Stimulated activated CD8-positive, alpha-beta memory T cell treated with anti-CD3 and anti-CD28 coated beads, Interleukin-2, amount 100 ng/mL, for 48 hours (primary cell): ENCODE measurements around the gene NR2E1.

ENCODE experiments used
- DNase-seq, 2 donors: peaks; one replicate each; pipeline ENCODE4 v3.0.0-alpha.2; 2020; ENCODE audit warnings: low read depth in 2 of 2

The NR2E1 gene

DNA sequence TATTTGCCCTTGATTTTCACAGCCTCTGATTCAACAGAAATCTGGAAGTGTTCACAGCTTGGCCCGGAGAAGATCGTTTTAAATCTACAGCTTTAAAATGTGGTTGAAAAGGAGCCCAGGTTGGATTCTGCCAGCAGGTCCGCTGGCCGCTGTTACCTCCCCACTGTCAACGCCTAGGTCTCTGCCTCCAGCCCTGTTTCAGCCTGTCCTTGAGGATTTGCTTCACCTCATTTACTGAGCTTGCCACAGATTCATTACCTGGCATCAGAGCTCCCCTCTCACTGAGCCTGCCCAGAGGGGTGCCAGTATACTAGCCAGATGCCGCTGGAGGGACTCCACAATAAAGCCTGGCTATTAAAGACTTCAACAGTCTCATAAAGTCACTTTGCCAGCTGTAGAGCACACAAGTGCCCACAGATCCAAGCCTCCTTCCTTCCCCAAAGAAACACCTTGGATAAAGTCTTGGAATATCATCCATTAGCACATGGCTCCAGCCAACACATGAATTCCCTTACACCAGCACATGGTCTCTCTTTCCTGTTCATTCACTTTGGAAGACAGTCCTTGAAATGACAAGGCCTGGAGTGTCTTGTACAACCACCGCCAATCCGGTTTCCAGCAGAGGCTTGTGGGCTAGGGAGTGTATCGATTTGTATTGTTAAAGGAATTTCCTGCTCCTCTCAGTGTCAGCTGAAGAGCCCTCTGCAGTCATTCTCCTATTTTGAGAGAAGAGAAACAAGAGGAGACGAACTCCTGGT lies 9.5 kb upstream of the NR2E1 start:
- no peak for DNase-seq

DNA sequence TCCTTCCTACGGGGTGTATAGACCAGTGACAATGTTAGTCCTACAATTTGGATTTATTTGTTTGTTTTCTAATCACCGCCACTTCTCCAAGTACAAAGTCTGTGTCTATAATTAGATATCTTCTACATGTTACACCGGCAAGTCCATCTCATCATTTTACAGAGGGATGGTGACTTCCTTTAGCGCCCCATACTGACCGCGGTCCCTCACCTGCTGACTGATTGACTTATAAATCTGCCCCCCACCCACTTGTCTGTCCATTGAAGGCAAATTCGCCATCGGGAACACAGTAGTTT lies 8.9 kb upstream of the NR2E1 start:
- no peak for DNase-seq

DNA sequence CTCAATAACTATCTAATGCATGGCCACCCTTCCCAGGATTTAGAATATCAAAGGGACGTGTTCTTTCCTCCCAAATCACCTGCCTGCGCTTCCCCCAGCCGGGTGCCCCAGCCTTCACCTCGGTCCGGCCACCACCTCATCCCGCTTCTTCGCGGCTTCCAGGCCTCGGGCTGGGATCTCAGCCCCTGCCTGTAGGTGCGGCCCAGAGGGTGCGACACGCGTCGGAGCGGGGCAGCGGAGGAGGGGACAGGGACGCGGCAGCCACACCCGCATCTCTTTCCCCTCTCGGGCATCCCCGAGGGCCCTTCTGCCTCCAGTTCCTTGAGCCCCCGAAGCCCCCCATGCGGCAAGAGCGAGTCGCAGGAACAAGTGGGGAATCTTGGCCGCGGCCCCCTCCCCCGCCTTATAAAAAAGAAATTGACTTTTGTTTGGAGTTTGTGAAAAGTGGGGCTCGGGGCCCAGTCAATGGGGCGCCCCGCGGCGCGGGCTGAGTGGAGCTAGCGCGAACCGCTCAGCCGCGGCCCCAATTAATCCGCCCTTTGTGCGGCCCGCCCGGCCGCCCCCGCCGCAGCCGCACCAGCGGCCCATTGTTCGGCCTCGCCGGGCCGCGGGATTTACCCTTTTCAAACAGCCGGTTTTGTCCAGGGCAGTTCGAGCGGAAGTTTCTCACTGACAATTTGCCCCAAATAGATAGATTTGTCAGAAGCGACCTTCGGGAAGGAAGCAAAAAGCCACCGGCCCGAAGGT lies 8.4 kb upstream of the NR2E1 start:
- DNase-seq: no peak

DNA sequence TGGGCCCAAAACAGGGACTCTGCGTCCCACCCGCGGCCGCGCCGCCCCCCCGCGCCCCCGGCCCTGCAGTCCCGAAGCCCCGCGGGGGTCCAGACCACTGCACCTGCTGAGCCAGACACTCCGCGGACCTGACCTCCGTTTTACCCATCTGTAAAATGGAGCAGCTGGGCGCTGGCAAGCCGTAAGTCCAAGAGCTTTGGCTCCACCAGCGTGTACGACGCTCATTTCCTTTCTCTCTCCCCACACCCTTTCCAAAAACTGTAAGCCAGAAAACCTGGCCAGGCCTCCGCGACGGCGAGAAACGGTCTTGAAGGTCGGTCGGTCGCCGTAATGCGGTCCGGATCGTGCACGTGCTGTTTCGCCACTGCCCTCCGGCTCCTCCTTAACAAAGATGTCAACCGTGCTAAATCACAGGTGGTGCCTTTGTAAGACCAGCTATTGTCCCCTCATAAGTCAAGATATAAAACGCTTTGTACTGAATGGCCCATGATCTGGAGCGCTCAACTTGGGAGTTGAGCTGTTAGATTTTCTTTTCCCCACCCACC lies 7.8 kb upstream of the NR2E1 start:
- no peak for DNase-seq

DNA sequence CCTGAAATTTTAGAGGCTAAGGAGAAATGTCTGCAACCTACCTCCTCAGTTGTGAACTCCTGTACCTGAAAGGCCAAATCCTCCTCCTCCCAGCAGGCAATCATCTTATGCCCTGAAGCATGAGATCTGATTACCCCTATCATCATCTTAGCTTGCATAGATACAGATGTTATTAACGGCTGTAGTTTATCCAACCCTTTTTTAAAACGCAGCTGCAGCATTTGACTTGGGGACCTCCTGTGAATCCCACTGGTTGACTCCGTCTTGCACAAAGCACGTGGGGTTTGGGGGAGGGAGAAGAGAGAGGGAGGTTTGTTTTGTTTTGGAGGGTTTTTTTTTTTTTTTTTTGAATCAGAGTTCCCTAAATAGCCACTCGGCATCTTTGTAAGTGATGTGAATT lies 5.8 kb upstream of the NR2E1 start:
- no peak for DNase-seq

DNA sequence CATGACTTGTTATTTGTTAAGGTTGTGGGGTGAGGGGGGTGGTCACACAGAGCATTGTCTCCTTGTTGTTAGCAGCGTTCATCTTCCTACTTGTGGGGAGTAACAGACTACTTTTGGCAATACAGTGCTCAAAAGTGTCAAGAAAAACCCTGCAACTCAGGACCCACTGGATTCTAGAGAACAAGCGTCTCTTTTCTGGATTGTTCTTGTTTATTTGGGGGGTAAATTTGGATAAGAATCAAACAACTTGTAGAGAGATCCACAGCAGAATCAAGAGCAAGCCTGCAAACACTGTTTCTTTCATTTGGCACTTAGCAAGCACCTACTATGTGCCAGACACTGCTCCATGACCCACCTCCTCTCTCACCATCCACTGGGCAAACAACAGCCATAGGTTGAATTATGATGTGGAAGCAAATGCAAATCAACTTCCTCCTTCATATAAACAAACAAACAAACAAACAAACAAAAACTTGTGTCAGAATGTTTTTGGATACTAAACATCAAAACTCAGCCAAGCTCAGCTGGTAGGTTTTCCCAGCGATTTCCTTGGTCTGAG lies 4.0 kb upstream of the NR2E1 start:
- DNase-seq: no peak

DNA sequence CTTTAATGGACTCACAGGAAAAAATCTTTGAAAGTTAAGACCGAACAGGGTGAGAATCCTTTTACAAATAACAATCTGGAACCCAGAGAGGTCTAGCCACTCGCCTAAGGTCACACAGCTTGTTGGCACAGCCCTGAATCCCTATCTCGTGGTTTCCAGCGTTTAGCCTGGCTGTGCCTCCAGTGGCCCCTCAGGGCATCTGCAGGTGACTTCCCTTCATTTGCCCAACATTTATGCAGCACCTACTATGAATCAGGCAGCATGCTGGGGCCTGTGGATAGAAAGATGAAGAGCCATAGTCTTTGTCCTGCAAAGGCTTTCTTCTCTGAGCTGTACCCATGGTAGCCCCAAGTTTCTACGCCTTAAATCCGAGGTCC lies 2.6 kb upstream of the NR2E1 start:
- DNase-seq: no peak

DNA sequence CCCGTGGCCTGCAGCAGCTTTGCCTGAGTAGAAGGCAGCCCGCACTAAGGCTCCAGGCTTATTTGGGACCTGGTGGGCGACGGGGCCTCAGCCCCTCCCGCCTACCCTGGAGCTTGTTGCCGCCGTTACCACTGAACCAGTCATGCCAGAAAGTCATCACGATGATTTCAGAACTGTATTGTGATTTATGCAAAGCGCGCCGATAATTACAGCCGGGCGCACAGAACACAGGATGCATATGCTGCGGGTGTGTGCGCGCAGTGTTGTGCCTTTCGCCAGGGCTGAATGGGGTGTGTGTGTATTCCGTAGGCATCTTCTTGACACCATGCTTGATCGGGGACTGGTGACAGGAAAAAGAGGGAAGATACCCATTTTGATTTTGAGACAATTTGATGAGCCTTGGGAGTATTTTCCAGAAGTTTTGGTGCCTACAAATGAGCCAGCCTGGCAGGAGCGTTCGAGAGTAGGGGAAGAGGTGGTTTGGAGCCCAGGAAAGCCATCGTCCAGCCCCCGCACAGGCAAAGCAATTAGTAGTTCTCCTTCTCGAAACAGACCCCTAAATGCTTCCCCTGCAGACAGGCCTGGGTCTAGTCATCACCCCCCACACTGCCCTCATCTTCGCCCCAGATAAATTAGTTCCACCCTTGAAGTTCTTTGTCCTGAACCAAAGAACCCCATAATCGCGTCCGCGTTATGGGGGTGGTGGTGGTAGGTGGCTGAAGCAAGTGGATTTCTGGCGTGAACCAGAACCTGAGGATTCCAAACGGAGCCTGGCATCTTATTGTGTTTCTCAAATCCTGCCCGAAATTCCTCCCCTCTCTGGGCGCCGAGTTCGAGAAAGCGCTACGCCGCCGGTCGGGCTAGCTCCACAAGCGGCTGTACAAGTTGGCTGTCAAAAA lies 1.9 kb upstream of the NR2E1 start:
- no peak for DNase-seq

DNA sequence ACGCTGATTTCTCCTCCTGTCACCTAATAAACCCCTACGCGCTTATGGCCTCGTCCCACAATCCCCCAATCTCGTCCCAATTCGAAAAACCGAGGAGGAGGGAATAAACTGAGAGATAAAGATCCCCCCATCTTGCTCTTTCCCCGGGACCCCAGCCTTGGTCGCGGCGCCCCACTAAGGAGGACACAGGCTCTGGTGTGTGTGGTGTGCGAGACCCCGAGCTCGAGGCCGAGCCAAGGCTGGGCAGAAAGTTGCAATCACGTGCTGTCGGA lies 1.3 kb upstream of the NR2E1 start:
- DNase-seq: no peak

DNA sequence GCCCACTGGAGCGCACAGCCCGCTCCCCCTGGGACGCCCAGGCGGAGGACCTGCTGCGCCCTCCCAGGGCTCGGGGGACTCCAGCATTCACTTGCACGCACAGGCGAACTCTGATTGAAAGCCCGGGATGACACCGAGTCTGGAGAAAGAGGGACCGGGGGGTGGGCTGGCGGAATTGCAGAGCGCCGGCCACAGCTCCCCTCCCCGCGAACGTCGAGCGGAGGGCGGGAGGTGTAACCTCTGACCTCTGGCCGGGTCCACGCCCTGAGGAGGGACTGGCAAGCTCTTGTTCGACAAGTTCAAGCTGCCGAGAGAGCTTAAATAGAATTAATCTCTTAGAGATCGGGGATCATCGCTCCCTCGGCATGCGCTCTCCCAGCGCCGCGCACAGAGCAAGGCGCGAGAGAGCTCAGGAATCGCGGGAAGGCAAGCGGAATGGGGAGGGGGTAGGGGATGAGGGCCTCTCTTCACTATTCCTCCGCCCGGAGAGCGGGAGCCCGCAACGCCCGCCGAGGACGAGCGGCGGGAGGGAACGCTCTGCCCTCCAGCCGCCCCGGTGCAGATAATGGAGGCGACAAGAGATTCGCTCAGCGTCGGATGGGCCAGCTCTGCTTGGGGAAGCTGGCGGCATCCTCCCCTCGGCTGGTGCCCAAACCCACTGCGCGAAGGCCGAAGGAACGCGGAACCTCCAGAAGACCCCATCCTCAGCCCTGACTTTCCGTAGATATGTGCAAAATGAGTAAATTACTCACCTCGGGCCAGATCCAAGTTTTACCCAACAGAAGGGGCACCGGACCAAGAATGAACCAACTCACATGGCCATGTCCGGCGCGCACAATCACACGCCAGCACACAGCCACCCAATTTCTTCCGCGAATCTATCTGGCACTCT lies 761 bp upstream of the NR2E1 start:
- DNase-seq: no peak

DNA sequence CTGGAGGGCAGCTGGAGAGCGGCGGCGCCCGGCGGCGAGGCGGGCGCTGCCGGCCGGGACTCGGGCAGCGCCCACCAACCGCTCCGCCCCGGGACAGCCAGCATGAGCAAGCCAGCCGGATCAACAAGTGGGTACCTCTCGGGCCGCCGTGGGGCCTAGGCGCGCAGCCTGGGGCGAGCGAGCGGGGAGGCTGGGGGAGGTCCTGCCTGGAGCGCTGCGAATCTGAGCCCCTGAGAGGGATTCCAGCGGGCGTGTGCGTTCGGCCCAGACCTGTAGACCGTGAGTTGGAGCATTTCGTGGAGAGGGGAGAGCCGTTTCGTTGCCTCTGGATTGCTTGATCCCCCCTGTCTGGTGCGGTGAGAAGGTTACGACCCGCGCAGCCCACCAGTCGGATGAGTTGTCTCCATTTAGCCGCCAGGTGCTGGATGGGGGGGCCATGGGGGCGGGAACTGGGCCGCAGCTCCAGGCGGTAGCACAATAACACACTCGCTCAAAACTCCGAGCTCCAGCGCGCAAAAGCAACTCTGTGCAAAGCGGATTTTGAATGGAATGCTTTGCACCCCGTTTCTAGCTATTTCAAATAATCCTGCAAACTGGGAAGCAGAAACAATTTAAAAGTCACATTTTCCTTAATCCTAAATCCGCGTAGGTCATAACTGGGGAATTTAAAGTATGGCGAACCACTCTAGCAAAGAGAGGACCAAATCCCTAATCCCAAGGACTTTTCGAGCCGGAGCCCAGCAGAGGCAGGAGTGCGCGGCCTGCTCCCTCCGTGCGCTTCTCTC lies 1.0 kb downstream of the NR2E1 start:
- DNase-seq: no peak

DNA sequence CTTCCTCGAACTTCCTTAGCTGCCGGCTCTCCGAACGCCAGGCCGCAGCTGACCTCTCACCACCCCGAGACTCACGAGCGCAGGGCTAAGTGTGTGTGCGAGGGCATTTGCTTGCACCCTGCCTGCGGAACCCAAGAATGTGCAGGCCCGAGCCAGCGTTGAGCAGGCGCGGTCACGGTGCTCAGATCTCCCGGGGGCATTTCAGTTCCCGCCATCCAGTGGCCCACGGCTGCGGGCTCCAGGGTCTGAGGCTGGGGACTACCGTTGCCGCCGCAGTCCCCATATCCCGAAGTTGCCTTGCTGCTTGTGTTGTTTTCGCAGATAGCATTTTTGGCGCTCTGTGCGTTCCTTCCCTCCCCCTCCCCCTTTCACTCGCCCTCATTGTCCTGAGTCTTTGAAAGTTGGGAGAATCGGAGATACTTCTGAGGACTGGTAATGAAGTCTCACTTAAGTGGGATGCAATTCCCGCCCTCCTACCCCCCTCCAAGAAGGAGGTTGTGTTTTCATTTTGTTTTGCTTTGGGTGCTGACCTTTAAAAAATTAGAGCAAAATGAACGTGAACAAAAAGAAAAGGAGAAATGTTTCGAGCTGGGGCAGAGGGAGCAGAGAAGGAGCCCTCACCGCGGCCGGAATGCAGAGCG lies 1.7 kb downstream of the NR2E1 start:
- DNase-seq: no peak

DNA sequence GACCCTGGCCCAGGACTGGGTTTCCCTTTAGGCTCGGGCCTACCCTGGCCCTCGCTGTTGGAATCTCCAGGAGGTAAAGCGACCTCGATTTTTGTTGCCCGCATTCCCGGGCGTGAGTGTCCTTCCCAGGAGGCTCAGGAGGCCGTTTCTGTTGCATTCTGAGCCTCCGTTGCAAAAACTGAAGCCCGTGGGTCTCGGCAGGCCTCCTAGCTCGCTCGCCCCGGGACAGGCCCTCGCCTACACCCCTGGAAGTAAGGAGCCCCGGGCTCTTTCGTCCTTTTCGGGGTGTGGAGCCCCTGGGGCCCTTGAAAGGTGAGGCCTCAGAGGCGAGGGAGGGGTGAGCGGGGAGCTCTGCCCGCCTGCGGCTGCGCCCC lies 2.3 kb downstream of the NR2E1 start:
- DNase-seq: no peak

DNA sequence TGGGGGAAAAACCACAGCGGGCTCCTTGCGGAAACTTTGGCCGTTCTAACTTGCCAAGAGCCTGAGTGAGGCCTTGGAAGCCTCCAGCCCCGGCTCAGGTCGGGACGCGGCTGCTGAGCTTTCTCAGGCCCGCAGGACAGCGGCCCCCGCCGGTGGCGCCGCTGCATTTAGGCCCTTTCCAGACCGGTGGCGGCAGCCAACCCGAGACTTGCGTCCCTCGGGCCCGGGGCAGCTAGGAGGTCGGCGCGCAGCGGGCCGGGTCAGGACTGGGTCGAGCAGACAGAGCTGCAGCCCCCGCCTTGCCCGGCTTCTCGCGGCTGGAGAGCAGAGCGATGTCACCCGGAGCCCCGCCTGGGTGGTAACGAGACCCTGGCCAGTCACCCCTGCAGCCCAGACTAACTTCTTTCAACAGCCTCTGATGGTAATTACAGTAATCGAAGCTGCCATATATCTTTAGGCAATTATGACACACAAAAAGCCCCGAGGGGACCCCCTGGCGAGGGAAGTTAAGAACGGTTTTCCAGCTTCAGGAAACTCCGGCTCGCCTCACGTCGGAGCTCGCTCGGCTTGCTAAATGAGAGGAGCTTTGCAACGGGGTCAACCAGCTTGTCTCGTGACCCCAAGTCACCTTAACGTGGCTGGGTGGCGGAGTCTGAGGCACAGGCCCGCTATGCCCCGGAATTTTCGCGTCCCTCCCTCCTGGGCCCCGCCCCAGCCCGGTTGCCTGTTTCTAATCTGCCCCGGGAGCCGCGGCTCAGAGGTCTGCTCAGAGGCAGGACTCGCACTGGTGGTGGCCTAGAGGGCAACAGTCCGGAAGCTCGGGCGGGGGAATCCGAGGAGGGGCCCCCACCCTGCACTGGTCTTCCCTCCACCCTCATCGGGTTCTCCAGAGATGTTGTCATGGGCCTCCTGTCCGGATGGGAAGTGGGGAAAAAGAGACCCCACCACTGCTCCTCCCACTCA lies 3.0 kb downstream of the NR2E1 start:
- DNase-seq: no peak

DNA sequence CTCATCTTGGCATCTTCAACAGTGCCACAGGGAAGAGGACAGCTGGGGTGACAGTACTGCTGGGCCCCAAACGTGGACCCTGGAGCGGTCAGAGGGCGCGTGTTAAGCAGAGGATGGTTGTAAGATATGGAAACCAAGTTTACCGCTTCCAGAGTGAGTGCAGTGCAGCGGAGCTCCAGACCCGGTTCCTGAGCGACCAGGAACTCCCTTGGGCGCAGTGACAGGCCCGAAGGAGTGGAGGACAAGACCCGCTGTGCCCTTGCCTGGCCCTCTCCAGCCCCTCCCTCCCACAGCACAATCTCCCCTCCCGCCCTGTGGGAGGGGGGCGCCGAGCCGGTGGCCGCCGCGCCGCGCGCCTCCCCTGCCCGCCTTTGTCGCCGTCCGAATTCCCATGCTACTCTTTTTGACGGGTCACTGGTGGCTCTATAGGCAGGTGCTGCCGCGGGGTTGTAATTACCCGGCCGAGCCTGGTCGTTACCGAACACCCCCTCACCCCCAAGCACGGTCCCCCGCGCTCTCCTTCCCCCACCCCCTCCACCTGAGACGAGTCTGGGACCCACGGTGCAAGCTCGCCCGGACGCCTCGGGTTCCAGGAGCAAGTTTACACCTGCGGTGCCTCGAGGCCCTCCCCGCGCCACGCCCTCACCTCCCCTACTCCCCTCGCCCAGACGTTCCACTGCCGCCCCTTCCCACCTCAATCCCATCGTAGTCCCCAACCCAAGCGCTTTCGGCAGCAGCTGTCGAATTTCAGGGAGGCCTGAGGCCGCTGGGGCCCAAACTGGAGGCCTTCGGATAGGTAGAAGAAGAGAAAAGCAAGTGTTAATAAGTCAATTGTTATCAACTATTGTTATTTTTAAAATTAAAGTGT lies 3.9 kb downstream of the NR2E1 start:
- no peak for DNase-seq

DNA sequence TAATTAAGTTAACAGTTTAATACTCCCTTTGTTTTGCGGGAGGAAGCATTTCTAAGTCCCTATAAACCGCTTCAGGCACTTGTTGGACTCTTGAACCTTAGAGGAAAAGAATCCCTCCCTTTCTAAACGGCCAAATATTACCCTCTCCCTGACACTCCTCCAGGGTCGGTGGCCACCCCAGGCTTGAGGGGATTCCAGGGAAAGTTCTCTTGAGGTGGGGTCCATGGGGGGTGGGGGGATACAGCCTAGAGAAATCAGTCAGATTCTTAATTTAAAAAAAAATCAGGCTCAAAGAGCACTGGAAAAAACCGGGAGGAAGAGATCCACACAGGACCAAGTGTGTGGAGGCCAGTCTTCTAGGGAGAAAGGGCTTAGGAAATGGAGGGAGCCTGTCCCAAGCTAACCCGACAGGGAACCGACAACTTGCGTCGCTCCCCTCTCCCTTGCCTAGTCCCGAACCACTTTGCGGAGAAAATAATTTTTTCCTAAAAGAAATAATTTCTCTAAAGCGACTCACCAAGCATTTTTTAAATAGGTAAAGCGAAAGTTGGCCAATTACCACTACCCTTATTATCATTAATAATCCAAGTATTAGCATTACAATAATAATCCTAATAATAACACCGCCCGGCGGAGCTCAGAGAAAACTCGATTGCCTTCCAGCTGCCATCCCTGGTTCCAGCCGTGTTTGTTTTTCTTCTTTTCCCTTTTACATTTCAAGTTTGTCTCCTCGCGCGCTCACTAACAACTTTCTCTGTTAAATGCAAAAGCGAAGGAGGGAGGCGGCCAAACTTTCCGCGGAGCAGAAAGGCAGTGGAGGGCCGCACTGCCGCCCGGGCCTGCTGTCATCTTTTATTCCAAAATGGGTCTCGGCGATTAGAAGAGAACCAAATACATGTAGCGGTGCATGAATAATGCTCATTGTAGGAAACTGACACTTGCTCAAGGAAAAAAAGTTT lies 4.8 kb downstream of the NR2E1 start:
- DNase-seq: no peak
